ENCODE data around the gene BHLHE40. TPM values are rescaled to one million over a fixed set of nuclear protein-coding genes. Genes with fewer than 3 reads are reported as not detected.

Gene BHLHE40
- total RNA-seq, 4 donors from 2014 or later, result 124 to 194 (median 153) TPM

- Histone ChIP-seq H3K9me3 (no peaks in the 10 kb centered on the region), H3K4me3 (no peak overlapping the region), H3K36me3 (no peaks in the 10 kb centered on the region), H3K27me3 (no peaks in the 10 kb centered on the region), H3K4me1 (peaks cover 12 to 57% (median 23%) of the 10 kb centered on the region in 3 donors), H3K27ac (peak overlapping the region; percentile 78 to 91 (median 87))
- WGBS, 2 donors, result 74 to 93% methylated on average over 5 to 6 of the region's 9 CpGs
- no peak for DNase-seq
- TF ChIP-seq POLR2A (IDR thresholded peaks at IDR 0.05) (no peak), CTCF (IDR thresholded peaks at IDR 0.05) (no peak)
- intact Hi-C loops (cut with DNase I), result no loop called here
These were observed 16.3 kb downstream of the BHLHE40 start for GRCh38 chr3:4995500-4996053.

- Histone ChIP-seq H3K4me3 (no peak overlapping the region), H3K27me3 (no peaks in the 10 kb centered on the region), H3K9me3 (no peaks in the 10 kb centered on the region), H3K27ac (peak overlapping the region in 2 of 4 donors; percentile 78 to 88), H3K4me1 (peaks cover 12 to 64% (median 23%) of the 10 kb centered on the region in 3 donors), H3K36me3 (no peaks in the 10 kb centered on the region)
- 80 to 88% methylated on average over 8 of the region's 8 CpGs for WGBS, 2 donors
- no peak for DNase-seq
- TF ChIP-seq POLR2A (IDR thresholded peaks at IDR 0.05) (no peak), CTCF (IDR thresholded peaks at IDR 0.05) (no peak)
- intact Hi-C loops (cut with DNase I), result no loop called here
These were observed 17.1 kb downstream of the BHLHE40 start for GRCh38 chr3:4996223-4996765.

- H3K27ac ChIP-seq, result no peak overlapping the region
- intact Hi-C loops (cut with DNase I), result no loop called here
- H3K36me3 ChIP-seq, result no peaks in the 10 kb centered on the region
- no peak for DNase-seq
- 82 to 88% methylated on average over 11 of the region's 11 CpGs for WGBS, 2 donors
- TF ChIP-seq CTCF (IDR thresholded peaks at IDR 0.05) (no peak), POLR2A (IDR thresholded peaks at IDR 0.05) (no peak)
- peaks cover 12 to 66% (median 23%) of the 10 kb centered on the region in 3 donors for H3K4me1 ChIP-seq
- no peaks in the 10 kb centered on the region for H3K9me3 ChIP-seq
- no peak overlapping the region for H3K4me3 ChIP-seq
- H3K27me3 ChIP-seq, result no peaks in the 10 kb centered on the region
These were observed 17.6 kb downstream of the BHLHE40 start for GRCh38 chr3:4996771-4997291.

GRCh38 chr3:4997946-4998345, 18.7 kb downstream of the BHLHE40 start:
- Histone ChIP-seq H3K9me3 (no peaks in the 10 kb centered on the region), H3K4me1 (peaks cover 12 to 60% (median 23%) of the 10 kb centered on the region in 3 donors), H3K36me3 (no peaks in the 10 kb centered on the region), H3K27ac (no peak overlapping the region), H3K4me3 (no peak overlapping the region), H3K27me3 (no peaks in the 10 kb centered on the region)
- TF ChIP-seq POLR2A (IDR thresholded peaks at IDR 0.05) (no peak), CTCF (IDR thresholded peaks at IDR 0.05) (no peak)
- DNase-seq, result no peak
- intact Hi-C loops (cut with DNase I), result no loop called here
- WGBS, 2 donors, result 82 to 86% methylated on average over 6 to 7 of the region's 7 CpGs

GRCh38 chr3:4999531-5000184, 20.4 kb downstream of the BHLHE40 start:
- DNase-seq, result no peak
- Histone ChIP-seq H3K27me3 (no peaks in the 10 kb centered on the region), H3K27ac (peak overlapping the region in 1 of 4 donors; percentile 6), H3K4me1 (peaks cover 9 to 51% (median 19%) of the 10 kb centered on the region in 3 donors), H3K9me3 (no peaks in the 10 kb centered on the region), H3K4me3 (no peak overlapping the region), H3K36me3 (no peaks in the 10 kb centered on the region)
- intact Hi-C loops (cut with DNase I), result no loop called here
- TF ChIP-seq CTCF (IDR thresholded peaks at IDR 0.05) (no peak), POLR2A (IDR thresholded peaks at IDR 0.05) (no peak)
- 33 to 61% methylated on average over 4 to 5 of the region's 6 CpGs for WGBS, 2 donors
